SU-DHL-6 (cell line): Measurements from ENCODE around the gene ORC3.

ENCODE experiments used
- H2AFZ ChIP-seq: fragments of 200-600 bp; sonication (generic); 2 replicates; pipeline ENCODE4 v1.6.1; 2014; ENCODE audit warnings: low read depth, mild to moderate bottlenecking, moderate library complexity, mixed read lengths, antibody characterized with exemption, low read length; ENCODE audit not compliant: severe bottlenecking
- H3F3A ChIP-seq: fragments of 200-600 bp; shearing (Covaris generic); 2 replicates; pipeline ENCODE4 v1.6.0; 2016; ENCODE audit warnings: antibody characterized with exemption, mild to moderate bottlenecking; ENCODE audit not compliant: insufficient read depth
- H3K27ac ChIP-seq: fragments of 200-600 bp; sonication (generic); 2 replicates; pipeline ENCODE4 v1.5.1; 2016; ENCODE audit warnings: low read depth, mild to moderate bottlenecking, low read length, moderate library complexity, mixed read lengths
- H3K27me3 ChIP-seq: fragments of 200-600 bp; sonication (generic), shearing (Covaris generic); 2 replicates; pipeline ENCODE4 v1.6.0; 2014; ENCODE audit warnings: mild to moderate bottlenecking, low read length
- H3K36me3 ChIP-seq: fragments of 200-600 bp; sonication (generic); 2 replicates; pipeline ENCODE4 v1.6.1; 2014; ENCODE audit warnings: mild to moderate bottlenecking, low read length, mixed read lengths
- H3K4me2 ChIP-seq: fragments of 300-600, 200-600 bp; shearing (Covaris generic), sonication (generic); 2 replicates; pipeline ENCODE4 v1.6.0; 2014; ENCODE audit warnings: low read length, low read depth, mild to moderate bottlenecking; ENCODE audit not compliant: poor library complexity, severe bottlenecking
- H3K4me3 ChIP-seq: fragments of 200-600 bp; sonication (generic); 2 replicates; pipeline ENCODE4 v1.5.1; 2014; ENCODE audit warnings: antibody characterized with exemption, low read length, mild to moderate bottlenecking, mixed read lengths; ENCODE audit not compliant: insufficient read depth, poor library complexity, severe bottlenecking
- H3K79me2 ChIP-seq: fragments of 200-600 bp; sonication (generic); 2 replicates; pipeline ENCODE4 v1.6.1; 2014; ENCODE audit warnings: mild to moderate bottlenecking, low read length, moderate library complexity; ENCODE audit not compliant: insufficient read depth
- H3K9ac ChIP-seq: fragments of 200-600 bp; sonication (generic); 2 replicates; pipeline ENCODE4 v1.7.0; 2014; ENCODE audit warnings: mild to moderate bottlenecking, low read length
- H3K9me2 ChIP-seq: fragments of 200-600 bp; sonication (generic); replicated peaks from 2 replicates; pipeline ENCODE4 v1.6.1; 2014; ENCODE audit warnings: low read length; ENCODE audit not compliant: insufficient read depth
- H3K9me3 ChIP-seq: fragments of 200-600 bp; sonication (generic); 2 replicates; pipeline ENCODE4 v1.6.1; 2014; ENCODE audit warnings: low read length, mixed read lengths; ENCODE audit not compliant: insufficient read depth
- H4K20me1 ChIP-seq: fragments of 200-600 bp; sonication (generic); 2 replicates; pipeline ENCODE4 v1.6.1; 2014; ENCODE audit warnings: low read depth, mild to moderate bottlenecking, antibody characterized with exemption, low read length, moderate library complexity, mixed read lengths
- EZH2phosphoT487 ChIP-seq: fragments of 200-600 bp; sonication (generic), shearing (Covaris generic); conservative IDR thresholded peaks from 2 replicates; pipeline ENCODE4 v1.6.1; 2018; ENCODE audit warnings: mild to moderate bottlenecking, antibody characterized with exemption, low read length, moderate library complexity, mixed read lengths
- TF ChIP-seq, protein P1 (sequence below): fragments of 200-600 bp; sonication (generic); IDR thresholded peaks from one replicate; pipeline ENCODE4 v1.5.1; 2017; ENCODE audit warnings: antibody characterized with exemption, mild to moderate bottlenecking, low read length, moderate library complexity; ENCODE audit not compliant: insufficient read depth, poor library complexity, severe bottlenecking

ORC3 gene

DNA sequence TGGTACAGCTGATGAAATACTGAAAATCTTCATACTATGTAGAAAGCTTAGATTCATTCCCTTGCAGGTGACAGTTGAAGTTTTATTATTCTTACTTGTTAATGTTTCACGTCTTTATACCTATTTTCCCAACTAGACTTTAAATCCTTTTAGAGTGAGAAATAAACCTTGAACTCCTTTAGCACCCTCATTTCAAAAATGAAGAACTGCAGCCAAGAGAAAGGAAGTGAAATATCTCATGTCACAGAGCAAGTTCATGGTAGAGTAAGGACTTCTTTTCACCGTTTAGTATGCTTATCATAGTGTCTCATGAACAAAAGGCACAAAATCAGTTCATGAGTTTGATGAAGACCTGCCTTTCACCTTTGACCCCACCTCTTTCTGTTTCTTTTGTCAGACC lies 38.5 kb downstream of the ORC3 start:
- no peak overlapping the region for H3K4me2 ChIP-seq
- H3K9me3 ChIP-seq, result no peaks in the 10 kb centered on the region
- H3K4me3 ChIP-seq, result no peak overlapping the region
- H3F3A ChIP-seq, result no peaks in the 10 kb centered on the region
- no peak overlapping the region for H3K27ac ChIP-seq
- no peak overlapping the region for H3K9ac ChIP-seq
- no peak overlapping the region for H2AFZ ChIP-seq
- no peaks in the 10 kb centered on the region for H3K9me2 ChIP-seq
- no peaks in the 10 kb centered on the region; the same call in 1 of the 2 replicates for H3K36me3 ChIP-seq
- H4K20me1 ChIP-seq, result no peaks in the 10 kb centered on the region
- no peaks in the 10 kb centered on the region for H3K27me3 ChIP-seq
- H3K79me2 ChIP-seq, result no peaks in the 10 kb centered on the region
- no peak for TF ChIP-seq EZH2phosphoT487
- TF ChIP-seq, protein P1, sequence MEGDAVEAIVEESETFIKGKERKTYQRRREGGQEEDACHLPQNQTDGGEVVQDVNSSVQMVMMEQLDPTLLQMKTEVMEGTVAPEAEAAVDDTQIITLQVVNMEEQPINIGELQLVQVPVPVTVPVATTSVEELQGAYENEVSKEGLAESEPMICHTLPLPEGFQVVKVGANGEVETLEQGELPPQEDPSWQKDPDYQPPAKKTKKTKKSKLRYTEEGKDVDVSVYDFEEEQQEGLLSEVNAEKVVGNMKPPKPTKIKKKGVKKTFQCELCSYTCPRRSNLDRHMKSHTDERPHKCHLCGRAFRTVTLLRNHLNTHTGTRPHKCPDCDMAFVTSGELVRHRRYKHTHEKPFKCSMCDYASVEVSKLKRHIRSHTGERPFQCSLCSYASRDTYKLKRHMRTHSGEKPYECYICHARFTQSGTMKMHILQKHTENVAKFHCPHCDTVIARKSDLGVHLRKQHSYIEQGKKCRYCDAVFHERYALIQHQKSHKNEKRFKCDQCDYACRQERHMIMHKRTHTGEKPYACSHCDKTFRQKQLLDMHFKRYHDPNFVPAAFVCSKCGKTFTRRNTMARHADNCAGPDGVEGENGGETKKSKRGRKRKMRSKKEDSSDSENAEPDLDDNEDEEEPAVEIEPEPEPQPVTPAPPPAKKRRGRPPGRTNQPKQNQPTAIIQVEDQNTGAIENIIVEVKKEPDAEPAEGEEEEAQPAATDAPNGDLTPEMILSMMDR, result no peak

DNA sequence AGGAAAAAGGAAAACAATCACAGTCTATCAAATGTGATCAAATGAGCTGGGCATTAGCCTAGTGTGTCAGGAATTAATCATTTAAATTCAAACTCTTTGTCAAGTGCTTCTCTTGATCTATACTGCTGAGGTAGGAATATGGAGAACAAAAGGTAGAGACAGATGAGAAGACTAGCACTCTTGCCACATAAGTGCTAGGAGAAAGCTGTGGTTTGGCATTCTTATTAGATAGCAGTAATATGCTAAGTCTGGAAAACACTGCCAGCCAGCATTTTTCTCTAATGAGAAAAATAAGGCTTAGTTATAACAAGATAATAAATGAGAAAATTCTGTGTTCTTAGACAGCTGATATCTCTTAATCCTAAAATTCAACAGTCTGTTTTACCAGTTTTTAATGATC lies 38.9 kb downstream of the ORC3 start:
- Histone ChIP-seq H3K9ac (no peak overlapping the region), H3K9me2 (no peaks in the 10 kb centered on the region), H3F3A (no peaks in the 10 kb centered on the region), H3K27ac (no peak overlapping the region), H3K9me3 (no peaks in the 10 kb centered on the region), H2AFZ (no peak overlapping the region), H3K27me3 (no peaks in the 10 kb centered on the region), H3K36me3 (no peaks in the 10 kb centered on the region; the same call in 1 of the 2 replicates), H3K79me2 (no peaks in the 10 kb centered on the region), H3K4me3 (no peak overlapping the region), H3K4me2 (no peak overlapping the region), H4K20me1 (no peaks in the 10 kb centered on the region)
- TF ChIP-seq EZH2phosphoT487, result no peak
- TF ChIP-seq, protein P1, result no peak

DNA sequence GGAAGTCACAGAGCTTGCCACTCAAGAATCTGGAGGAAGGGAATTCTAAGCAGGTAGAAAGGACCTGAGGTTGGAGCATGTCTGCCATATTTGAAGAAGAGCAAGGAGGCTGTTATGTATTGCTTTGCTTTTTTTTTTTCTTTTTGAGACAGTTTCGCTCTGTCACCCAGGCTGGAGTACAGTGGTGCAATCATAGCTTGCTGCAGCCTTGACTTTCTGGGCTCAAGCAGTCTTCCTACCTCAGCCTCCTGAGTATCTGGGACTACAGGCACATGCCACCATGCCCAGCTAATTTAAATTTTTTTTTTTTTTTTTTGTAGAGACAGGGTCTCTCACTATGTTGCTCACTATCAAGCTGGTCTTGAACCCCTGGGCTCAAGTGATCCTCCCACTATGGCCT lies 40.8 kb downstream of the ORC3 start:
- no peaks in the 10 kb centered on the region for H3F3A ChIP-seq
- no peak overlapping the region for H3K9ac ChIP-seq
- TF ChIP-seq, protein P1, result no peak
- no peak for TF ChIP-seq EZH2phosphoT487
- H3K79me2 ChIP-seq, result no peaks in the 10 kb centered on the region
- H3K27me3 ChIP-seq, result no peaks in the 10 kb centered on the region
- H3K36me3 ChIP-seq, result no peaks in the 10 kb centered on the region; the same call in 1 of the 2 replicates
- no peak overlapping the region for H2AFZ ChIP-seq
- H3K9me2 ChIP-seq, result no peaks in the 10 kb centered on the region
- H3K27ac ChIP-seq, result no peak overlapping the region
- H3K4me2 ChIP-seq, result no peak overlapping the region
- H4K20me1 ChIP-seq, result no peaks in the 10 kb centered on the region
- H3K9me3 ChIP-seq, result no peaks in the 10 kb centered on the region
- H3K4me3 ChIP-seq, result no peak overlapping the region
